NCI-H128 (cell line): ENCODE data around the gene WNT8A.

ENCODE experiments used
- DNase-seq: peaks from one replicate; lab custom pipeline; 2025; ENCODE audit not compliant: unreplicated experiment; lab: John Stamatoyannopoulos, UW

WNT8A gene

GRCh38 chr5:138139781-138140090 is 55.9 kb downstream of the WNT8A start:
- no peak for DNase-seq

DNA sequence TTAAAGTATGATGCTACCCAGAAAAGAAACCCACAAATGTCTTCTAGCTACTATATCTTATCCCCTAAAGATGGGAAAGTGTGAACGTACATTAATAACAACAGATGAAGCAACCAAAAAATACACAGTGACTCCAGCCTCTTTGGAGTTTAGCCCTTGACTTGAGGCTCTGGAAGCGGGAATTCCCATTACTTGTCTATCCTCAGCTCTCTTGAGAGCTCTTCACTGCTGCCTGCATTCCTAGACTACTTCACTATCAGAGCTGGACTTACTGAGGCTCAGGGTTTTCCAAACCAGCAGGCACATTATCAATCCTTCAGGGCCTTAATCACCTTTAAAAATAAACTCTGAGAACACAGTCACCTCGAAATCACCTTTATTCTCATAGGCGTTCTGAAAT is 56.4 kb downstream of the WNT8A start:
- no peak for DNase-seq
